Measurements from ENCODE around the gene GRM1. TPM values are rescaled to one million over a fixed set of nuclear protein-coding genes. Genes with fewer than 3 reads are reported as not detected.

Gene GRM1
- total RNA-seq, 2 experiments from 2014 or later = not detected

- DNase-seq = no peak
- H3K27me3 Mint-ChIP-seq = no peaks in the 10 kb centered on the region
- ChIA-PET CTCF (no interaction called here), POLR2A (interaction anchor here (0.6 kb wide), 1 partner anchor 228 kb away, joined by 3 read pairs; no protein-coding TSS in a partner anchor)
- no peaks in the 10 kb centered on the region for H3K36me3 Mint-ChIP-seq
- H3K9me3 Mint-ChIP-seq = no peaks in the 10 kb centered on the region
- intact Hi-C loops (cut with micrococcal nuclease) = no loop called here
- H3K4me1 Mint-ChIP-seq (ENCODE audit: low read depth) = no peaks in the 10 kb centered on the region
- H3K4me3 Mint-ChIP-seq = no peak overlapping the region
- H3K27ac Mint-ChIP-seq = no peak overlapping the region
Measured at GRCh38 chr6:146441907-146442306, 413.0 kb downstream of the GRM1 start.

GRCh38 chr6:146444189-146444588, 415.3 kb downstream of the GRM1 start:
- CTCF ChIA-PET = no interaction called here
- Mint-ChIP-seq H3K36me3 (no peaks in the 10 kb centered on the region), H3K9me3 (peaks cover 3% of the 10 kb centered on the region), H3K27me3 (no peaks in the 10 kb centered on the region), H3K4me1 (ENCODE audit: low read depth) (no peaks in the 10 kb centered on the region), H3K27ac (no peak overlapping the region), H3K4me3 (no peak overlapping the region)
- intact Hi-C loops (cut with micrococcal nuclease) = no loop called here
- POLR2A ChIA-PET = no interaction called here
- DNase-seq = no peak

GRCh38 chr6:146445233-146445632, 416.4 kb downstream of the GRM1 start:
- DNase-seq = no peak
- intact Hi-C loops (cut with micrococcal nuclease) = no loop called here
- ChIA-PET POLR2A (no interaction called here), CTCF (interaction anchor here (0.7 kb wide), 1 partner anchor 9 kb away, joined by 3 read pairs; no protein-coding TSS in a partner anchor)
- no peaks in the 10 kb centered on the region for H3K27me3 Mint-ChIP-seq
- H3K9me3 Mint-ChIP-seq = peaks cover 3% of the 10 kb centered on the region
- H3K36me3 Mint-ChIP-seq = no peaks in the 10 kb centered on the region
- H3K4me1 Mint-ChIP-seq (ENCODE audit: low read depth) = no peaks in the 10 kb centered on the region
- H3K4me3 Mint-ChIP-seq = no peak overlapping the region
- no peak overlapping the region for H3K27ac Mint-ChIP-seq

GRCh38 chr6:146456886-146457285, 428.0 kb downstream of the GRM1 start:
- intact Hi-C loops (cut with micrococcal nuclease) = no loop called here
- Mint-ChIP-seq H3K9me3 (peaks cover 29% of the 10 kb centered on the region), H3K4me3 (no peak overlapping the region), H3K27me3 (no peaks in the 10 kb centered on the region), H3K36me3 (no peaks in the 10 kb centered on the region), H3K27ac (no peak overlapping the region), H3K4me1 (ENCODE audit: low read depth) (no peaks in the 10 kb centered on the region)
- CTCF ChIA-PET = no interaction called here
- no peak for DNase-seq
- POLR2A ChIA-PET = no interaction called here

GRCh38 chr6:146460941-146461340, 432.1 kb downstream of the GRM1 start:
- Mint-ChIP-seq H3K4me1 (ENCODE audit: low read depth) (no peaks in the 10 kb centered on the region), H3K27me3 (no peaks in the 10 kb centered on the region), H3K9me3 (peaks cover 38% of the 10 kb centered on the region), H3K36me3 (no peaks in the 10 kb centered on the region), H3K27ac (no peak overlapping the region), H3K4me3 (no peak overlapping the region)
- intact Hi-C loops (cut with micrococcal nuclease) = no loop called here
- ChIA-PET POLR2A (no interaction called here), CTCF (no interaction called here)
- DNase-seq = no peak

GRCh38 chr6:146470091-146470770, 441.4 kb downstream of the GRM1 start:
- H3K36me3 Mint-ChIP-seq = no peaks in the 10 kb centered on the region
- H3K27ac Mint-ChIP-seq = no peak overlapping the region
- no peaks in the 10 kb centered on the region for H3K4me1 Mint-ChIP-seq (ENCODE audit: low read depth)
- H3K9me3 Mint-ChIP-seq = no peaks in the 10 kb centered on the region
- no peaks in the 10 kb centered on the region for H3K27me3 Mint-ChIP-seq
- DNase-seq = no peak
- POLR2A ChIA-PET = no interaction called here
- CTCF ChIA-PET = no interaction called here
- H3K4me3 Mint-ChIP-seq = no peak overlapping the region
- intact Hi-C loops (cut with micrococcal nuclease) = no loop called here

- Mint-ChIP-seq H3K27ac (no peak overlapping the region), H3K36me3 (no peaks in the 10 kb centered on the region)
Measured at GRCh38 chr6:146472918-146473317, 444.1 kb downstream of the GRM1 start.

GRCh38 chr6:146481527-146481926, 452.7 kb downstream of the GRM1 start:
- H3K36me3 Mint-ChIP-seq = no peaks in the 10 kb centered on the region
- H3K4me1 Mint-ChIP-seq (ENCODE audit: low read depth) = no peaks in the 10 kb centered on the region
- DNase-seq = no peak
- ChIA-PET POLR2A (no interaction called here), CTCF (no interaction called here)
- no peak overlapping the region for H3K4me3 Mint-ChIP-seq
- intact Hi-C loops (cut with micrococcal nuclease) = no loop called here
- H3K27me3 Mint-ChIP-seq = no peaks in the 10 kb centered on the region
- H3K9me3 Mint-ChIP-seq = no peaks in the 10 kb centered on the region
- H3K27ac Mint-ChIP-seq = no peak overlapping the region

More at GRCh38 chr6:146472918-146473317, 444.1 kb downstream of the GRM1 start:
- CTCF ChIA-PET = no interaction called here
- no peak for DNase-seq
- Mint-ChIP-seq H3K9me3 (no peaks in the 10 kb centered on the region), H3K27me3 (no peaks in the 10 kb centered on the region), H3K4me1 (ENCODE audit: low read depth) (no peaks in the 10 kb centered on the region), H3K4me3 (no peak overlapping the region)
- intact Hi-C loops (cut with micrococcal nuclease) = no loop called here
- POLR2A ChIA-PET = no interaction called here

- Mint-ChIP-seq H3K36me3 (no peaks in the 10 kb centered on the region), H3K9me3 (no peaks in the 10 kb centered on the region), H3K4me3 (no peak overlapping the region), H3K27ac (no peak overlapping the region), H3K4me1 (ENCODE audit: low read depth) (no peaks in the 10 kb centered on the region), H3K27me3 (no peaks in the 10 kb centered on the region)
- no peak for DNase-seq
- intact Hi-C loops (cut with micrococcal nuclease) = no loop called here
- POLR2A ChIA-PET = no interaction called here
- CTCF ChIA-PET = no interaction called here
Measured at GRCh38 chr6:146484411-146484810, 455.5 kb downstream of the GRM1 start.

Other genes with a start within 250 kb of the GRM1 start
- gene FBXO30, start 214.3 kb upstream of the GRM1 start, total RNA-seq = 1 to 10 TPM; 5.0 to 5.1 TPM
- 10 to 100 TPM; 11.0 to 12.2 TPM for gene SHPRH, start 64.7 kb upstream of the GRM1 start, total RNA-seq